Measurements from ENCODE around the gene NCCRP1. TPM values are rescaled to one million over a fixed set of nuclear protein-coding genes. Genes with fewer than 3 reads are reported as not detected.

Gene NCCRP1
- total RNA-seq, 1 donor = not detected

- TF ChIP-seq, protein P1, sequence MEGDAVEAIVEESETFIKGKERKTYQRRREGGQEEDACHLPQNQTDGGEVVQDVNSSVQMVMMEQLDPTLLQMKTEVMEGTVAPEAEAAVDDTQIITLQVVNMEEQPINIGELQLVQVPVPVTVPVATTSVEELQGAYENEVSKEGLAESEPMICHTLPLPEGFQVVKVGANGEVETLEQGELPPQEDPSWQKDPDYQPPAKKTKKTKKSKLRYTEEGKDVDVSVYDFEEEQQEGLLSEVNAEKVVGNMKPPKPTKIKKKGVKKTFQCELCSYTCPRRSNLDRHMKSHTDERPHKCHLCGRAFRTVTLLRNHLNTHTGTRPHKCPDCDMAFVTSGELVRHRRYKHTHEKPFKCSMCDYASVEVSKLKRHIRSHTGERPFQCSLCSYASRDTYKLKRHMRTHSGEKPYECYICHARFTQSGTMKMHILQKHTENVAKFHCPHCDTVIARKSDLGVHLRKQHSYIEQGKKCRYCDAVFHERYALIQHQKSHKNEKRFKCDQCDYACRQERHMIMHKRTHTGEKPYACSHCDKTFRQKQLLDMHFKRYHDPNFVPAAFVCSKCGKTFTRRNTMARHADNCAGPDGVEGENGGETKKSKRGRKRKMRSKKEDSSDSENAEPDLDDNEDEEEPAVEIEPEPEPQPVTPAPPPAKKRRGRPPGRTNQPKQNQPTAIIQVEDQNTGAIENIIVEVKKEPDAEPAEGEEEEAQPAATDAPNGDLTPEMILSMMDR (IDR thresholded peaks at IDR 0.05; ENCODE audit: insufficient read depth, low read length) = no peak
- no peak for DNase-seq (ENCODE audit: low read depth)
- H3K4me3 ChIP-seq (ENCODE audit: low read depth, low read length) = no peak overlapping the region
Measured at GRCh38 chr19:39174558-39175544, 21.9 kb upstream of the NCCRP1 start.

GRCh38 chr19:39175564-39175963 lies 21.2 kb upstream of the NCCRP1 start:
- no peak for DNase-seq (ENCODE audit: low read depth)
- TF ChIP-seq, protein P1 (IDR thresholded peaks at IDR 0.05; ENCODE audit: insufficient read depth, low read length) = no peak
- no peak overlapping the region for H3K4me3 ChIP-seq (ENCODE audit: low read depth, low read length)

DNA sequence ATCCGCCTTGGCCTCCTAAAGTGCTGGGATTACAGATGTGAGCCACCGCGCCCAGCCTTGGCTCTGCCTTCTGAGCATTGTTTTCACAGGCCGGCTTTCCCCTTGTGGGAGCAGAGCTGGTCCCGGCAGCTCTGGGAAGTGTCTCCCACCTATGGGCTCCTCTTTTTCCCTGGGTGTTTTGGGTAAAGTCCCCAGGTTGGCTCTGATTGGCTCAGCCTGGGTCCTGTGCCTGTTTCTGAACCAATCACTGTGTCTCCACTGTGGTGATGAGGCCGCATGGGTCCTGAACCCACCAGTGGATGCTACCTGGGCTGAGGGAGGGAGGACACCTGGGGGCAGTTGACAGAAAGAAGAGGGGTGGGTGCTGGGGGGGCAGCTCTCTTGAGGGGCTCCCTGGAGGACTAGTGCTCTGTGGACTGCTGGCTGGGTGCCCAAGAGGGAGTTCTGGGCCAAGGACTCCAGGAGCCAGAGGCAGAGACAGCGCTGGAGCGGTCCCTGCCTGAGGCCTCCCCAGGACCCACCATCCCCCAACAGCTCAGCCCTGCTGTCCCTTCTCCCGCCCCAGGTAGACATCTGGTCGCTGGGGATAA lies 19.6 kb upstream of the NCCRP1 start:
- no peak for DNase-seq (ENCODE audit: low read depth)
- no peak overlapping the region for H3K4me3 ChIP-seq (ENCODE audit: low read depth, low read length)
- TF ChIP-seq, protein P1 (IDR thresholded peaks at IDR 0.05; ENCODE audit: insufficient read depth, low read length) = no peak

GRCh38 chr19:39177736-39178135 lies 19.0 kb upstream of the NCCRP1 start:
- TF ChIP-seq, protein P1 (IDR thresholded peaks at IDR 0.05; ENCODE audit: insufficient read depth, low read length) = no peak
- DNase-seq (ENCODE audit: low read depth) = no peak

GRCh38 chr19:39178296-39179006 lies 18.3 kb upstream of the NCCRP1 start:
- TF ChIP-seq, protein P1 (IDR thresholded peaks at IDR 0.05; ENCODE audit: insufficient read depth, low read length) = no peak
- DNase-seq (ENCODE audit: low read depth) = no peak
- H3K4me3 ChIP-seq (ENCODE audit: low read depth, low read length) = no peak overlapping the region

More at GRCh38 chr19:39177736-39178135, 19.0 kb upstream of the NCCRP1 start:
- H3K4me3 ChIP-seq (ENCODE audit: low read depth, low read length) = no peak overlapping the region

DNA sequence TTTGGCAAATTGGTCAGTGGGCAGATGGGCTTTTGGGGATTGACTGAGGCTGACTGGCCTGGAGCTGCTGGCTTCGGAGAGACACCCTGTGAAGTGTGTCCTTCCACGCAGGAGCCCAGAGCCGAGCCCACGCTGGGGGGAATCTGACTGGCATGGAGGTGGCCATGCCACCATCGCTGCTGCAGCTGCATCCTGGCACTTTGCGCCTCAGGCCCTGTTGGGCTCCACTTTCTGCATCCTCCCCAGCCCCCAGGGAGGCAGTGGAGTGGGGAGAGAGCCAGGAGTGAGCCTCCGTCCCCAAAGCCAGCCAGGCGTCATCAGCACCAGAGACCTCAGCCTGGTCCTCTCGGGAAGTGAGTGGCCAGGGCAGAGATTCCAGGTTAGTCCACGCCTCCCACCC lies 17.0 kb upstream of the NCCRP1 start:
- H3K4me3 ChIP-seq (ENCODE audit: low read depth, low read length) = no peak overlapping the region
- DNase-seq (ENCODE audit: low read depth) = no peak
- TF ChIP-seq, protein P1 (IDR thresholded peaks at IDR 0.05; ENCODE audit: insufficient read depth, low read length) = no peak
